MV-4-11 (cell line): Measurements from ENCODE around the gene TSEN54.

ENCODE experiments used
- DNase-seq: peaks from one replicate; lab custom pipeline; 2025; lab: John Stamatoyannopoulos, UW

TSEN54 gene

DNA sequence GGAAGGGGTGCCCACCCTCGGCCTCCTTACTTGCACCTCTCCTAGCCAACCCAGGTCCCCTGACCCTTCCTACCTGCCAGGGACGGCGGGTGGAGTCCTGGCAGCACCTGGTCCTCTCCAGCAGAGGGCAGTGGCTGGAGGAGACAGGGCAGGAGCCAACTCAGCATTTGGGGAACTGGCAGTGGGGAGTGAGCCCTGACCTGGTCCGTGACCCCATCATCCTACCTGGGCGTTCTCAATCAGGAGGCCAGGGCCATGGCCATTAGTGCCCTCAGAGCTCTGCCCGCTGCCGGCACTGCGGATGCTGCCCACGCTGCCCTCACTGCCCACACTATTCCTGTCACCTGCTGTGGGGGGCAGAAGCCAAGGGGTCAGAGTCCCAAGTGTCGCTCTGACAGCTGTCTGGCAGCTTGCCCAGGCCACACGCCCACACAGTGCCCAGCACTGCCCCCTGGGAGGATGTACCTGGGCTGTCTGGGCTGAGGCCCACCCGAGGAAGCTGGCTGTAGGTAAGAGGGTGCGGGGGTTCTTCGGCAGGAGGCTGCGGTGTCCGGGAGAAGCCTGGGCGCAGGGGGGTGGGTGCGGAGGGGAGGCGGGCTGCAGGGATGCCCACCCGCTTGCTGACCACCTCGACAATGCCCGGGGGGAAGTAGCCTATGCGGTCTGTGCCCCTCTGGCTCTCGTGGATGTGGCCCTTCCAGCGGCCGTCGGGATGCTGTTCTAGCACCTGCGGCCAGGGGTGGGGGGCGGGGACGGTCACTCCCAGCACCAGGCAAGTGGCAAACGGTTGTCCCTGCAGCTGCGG lies 11.8 kb upstream of the TSEN54 start:
- peak; percentile 19 for DNase-seq

DNA sequence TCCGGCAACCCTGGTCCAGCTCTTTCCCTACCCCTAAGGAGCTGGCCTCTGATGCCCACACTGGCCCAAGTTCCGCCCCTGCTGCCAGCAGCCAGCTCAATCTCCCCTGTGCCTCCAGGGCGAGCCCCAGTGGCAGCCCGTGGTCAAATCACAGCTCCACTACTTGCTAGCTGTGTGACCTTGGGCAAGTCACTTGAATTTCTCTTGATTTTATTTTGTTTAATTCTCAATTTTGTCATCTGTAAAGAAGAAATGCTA lies 11.2 kb upstream of the TSEN54 start:
- DNase-seq, result no peak

DNA sequence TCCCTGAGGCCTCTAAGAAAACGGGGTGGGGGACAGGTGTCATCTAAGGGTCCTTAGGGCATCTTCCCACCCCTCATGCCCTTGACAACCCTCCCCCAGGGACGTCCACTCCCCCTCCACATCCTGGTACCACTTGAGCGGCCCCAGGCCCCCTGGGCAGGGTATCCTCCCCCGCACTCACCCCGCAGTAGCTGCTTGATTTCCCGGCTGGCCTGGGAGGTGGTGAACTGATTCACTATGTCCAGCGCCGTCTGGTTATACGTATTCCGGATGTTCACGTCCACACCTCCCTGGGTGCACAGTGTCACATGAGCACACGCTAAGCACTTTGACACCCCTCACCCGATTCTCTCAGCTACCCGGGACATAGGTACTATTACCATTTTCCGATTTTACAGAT lies 10.7 kb upstream of the TSEN54 start:
- DNase-seq, result no peak

DNA sequence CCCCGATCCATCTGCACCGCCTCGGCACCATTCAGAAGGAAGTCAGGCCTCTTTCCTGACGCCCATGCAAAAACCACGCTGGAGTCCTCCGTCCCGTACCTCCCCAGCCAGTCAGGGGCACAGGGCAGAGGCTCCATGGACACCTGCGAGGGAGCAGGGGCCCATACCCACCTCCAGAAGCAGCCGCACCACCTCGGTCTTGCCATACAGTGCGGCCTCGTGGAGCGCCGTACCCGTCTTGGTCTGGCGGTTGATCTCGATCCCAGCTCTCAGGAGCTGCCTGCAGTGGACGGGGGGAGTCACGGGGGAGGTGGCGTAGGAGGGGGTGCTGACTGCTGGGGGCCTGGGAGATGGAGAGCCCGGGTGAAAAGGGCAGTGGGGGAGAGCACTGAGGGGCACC lies 10.2 kb upstream of the TSEN54 start:
- no peak for DNase-seq

DNA sequence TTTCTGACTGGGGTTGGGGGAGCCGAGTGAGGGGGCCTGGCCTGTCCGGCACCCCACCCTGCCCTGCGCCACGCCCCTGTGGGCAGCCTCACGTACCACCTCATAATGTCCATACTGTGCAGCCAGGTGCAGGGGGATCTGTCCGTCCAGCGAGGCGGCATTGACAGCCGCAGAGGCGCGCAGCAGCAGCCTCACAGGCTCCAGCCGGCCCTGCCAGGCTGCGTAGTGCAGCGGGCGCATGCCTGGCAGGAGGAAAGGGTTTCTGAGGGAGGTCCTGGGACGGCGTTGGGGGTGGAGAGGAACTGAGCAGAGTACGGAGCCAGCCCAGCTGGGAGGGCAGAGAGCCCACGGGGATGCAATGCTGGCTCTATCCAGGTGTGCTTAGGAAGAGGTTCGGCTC lies 9.4 kb upstream of the TSEN54 start:
- DNase-seq, result no peak

DNA sequence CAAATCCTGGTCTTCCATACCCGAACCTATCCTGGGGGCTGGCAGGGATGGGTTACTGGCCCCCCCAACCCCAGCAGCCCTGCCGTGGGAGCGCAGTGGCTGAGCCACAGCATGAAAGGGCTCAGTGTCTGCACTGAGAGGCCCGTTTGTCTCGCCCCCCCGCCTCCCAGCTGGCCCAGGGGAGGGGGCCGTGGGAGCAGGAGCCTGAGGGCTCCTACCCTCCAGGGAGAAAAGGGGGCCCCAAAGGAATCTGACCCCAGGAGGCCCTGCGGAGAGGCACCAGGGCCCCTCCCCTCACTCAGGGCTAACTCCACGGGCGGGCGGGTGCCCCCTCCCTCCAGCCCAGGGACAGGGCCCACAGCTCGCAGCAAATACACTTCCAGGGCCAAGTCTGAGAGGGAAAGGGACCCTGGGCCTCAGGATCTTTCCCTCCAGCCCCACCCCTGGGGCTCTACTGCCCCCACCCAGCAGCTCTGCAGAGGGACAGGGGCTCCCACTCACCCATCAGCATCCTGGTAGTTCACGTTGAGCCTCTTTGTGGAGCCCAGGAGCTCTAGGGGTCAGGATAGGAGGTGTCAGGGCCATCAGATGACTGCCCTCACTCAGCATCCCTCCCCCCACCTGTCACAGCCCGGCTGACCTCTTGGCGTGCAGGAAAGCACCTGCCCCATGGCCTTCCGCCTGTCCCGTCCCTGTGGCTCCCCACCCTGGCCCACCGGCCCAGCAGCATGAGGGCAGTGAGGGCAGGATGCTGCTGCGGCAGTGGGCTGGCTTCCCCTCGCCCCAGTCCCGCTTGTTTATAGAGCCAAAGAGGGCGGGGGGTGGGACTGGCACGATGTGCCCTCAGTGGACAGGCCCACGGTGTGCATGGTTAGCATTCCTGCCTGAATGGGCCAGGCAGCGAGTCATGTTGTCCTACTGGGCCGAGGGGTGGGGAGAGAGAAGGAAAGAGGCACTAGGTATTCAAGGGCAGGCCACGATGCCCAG lies 8.3 kb upstream of the TSEN54 start:
- DNase-seq, result no peak

DNA sequence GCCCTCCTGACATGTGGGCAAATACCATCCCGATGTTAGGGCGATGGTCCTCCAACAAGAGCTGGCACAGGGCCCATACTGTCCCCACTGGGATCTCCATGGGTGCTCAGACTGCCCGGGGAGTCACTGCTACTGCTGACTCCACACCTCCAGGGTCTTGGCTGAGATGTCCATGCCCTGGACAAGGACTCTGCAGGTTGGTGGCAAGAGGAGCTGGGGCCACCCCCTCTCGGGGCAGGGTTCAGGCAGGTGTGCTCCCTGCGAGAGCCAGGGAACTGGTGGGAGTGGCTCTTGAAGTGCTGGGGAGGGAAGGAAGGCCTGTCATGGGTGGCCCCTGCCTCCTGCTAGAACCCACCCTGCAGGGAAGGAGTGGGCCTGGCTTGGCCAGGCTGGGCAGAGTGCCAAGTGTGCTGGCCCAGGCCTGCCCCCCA lies 7.4 kb upstream of the TSEN54 start:
- DNase-seq, result no peak

DNA sequence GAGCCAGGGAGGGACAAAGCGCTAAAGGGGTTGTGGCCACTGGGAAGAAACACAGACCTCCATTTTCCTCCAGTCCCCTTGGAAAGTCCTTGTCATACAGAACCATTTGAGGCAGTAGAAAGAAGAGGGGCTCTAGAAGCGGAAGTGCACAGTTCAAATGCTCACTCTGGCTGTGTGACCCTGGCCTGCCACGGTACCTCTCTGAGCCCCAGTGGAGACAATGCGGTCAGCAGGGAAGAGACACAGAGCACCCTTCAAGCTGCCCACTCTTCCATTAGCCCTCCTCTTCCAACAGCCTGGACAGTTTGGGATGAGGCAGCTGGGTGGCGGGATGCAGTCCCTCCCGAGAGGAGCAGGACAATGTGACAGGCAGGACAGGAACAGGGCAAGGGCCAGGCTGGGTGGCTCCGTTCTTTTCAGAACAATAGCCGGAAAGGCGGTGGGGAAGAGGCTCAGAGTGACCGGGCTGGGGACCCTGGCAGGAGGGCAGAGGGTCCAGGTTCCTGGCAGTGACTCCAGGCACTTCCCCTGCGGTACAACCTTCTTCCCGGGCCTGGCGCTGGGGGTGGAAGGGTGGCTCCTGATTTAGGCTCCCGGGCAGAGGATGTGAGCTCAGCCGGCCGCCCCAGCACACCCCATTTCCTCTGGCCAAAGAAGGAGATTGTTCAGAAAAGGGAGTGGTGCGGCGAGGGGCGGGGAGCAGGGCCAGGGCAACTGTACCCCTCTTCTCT lies 6.6 kb upstream of the TSEN54 start:
- DNase-seq, result no peak

DNA sequence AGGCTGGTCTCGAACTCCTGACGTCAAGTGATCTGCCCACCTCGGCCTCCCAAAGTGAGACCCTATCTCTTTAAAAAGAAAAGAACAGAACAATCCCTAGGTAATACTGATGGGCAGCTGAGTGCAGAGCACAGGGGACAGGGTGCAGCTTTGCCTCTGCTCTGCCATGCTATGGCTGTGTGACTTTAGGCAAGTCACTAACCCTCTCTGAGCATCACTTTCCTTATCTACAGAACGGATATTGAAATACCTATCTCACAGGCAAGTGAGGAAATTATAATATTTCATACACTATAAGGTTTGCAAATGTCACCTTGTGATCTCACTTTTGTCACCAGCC lies 5.1 kb upstream of the TSEN54 start:
- DNase-seq, result no peak

DNA sequence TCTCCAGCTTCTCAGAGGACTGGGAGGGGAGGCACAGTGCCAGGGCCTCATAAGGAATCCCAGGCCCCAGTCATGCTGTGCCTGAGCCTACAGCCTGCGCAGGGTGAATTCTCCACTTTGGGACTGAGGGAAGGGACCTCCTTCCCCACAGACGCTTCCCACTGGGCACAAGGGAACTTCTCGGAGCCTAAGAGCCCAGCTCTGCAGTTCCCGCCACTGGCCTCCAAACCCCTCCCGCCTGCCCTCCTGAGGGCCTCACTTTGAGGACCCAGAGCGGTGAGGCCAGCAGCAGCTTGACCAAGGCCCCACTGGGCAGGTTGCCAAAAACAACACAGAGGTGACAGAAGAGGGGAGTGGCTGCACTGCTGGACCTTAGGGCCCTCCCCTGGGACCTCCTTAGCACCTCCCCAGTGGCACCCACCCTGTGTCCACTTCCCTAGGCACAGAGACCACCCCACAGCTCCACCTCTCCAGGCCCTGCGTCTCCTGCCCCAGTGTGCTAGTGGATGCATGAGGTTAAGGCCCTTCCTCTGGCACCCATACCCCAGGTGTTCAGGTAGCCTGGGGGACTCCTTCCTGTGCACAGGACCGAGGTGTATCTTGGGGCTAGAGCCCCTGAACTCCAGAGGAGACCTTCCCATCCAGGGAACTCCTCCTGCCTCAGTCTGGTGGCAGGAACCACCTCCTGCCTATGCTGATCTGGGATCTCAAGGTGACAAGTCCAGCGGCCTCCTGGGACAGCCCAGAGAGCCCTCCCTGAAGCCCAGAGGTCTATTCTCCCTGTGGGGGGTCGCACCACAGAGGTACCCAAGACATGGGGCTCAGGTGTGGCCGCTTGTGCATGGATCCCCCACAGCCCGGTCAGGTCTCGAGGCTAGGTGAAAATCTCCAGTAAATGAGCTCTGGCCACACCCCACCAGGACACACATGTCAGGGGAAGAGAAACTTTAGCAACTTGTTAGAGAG lies 4.4 kb upstream of the TSEN54 start:
- no peak for DNase-seq

DNA sequence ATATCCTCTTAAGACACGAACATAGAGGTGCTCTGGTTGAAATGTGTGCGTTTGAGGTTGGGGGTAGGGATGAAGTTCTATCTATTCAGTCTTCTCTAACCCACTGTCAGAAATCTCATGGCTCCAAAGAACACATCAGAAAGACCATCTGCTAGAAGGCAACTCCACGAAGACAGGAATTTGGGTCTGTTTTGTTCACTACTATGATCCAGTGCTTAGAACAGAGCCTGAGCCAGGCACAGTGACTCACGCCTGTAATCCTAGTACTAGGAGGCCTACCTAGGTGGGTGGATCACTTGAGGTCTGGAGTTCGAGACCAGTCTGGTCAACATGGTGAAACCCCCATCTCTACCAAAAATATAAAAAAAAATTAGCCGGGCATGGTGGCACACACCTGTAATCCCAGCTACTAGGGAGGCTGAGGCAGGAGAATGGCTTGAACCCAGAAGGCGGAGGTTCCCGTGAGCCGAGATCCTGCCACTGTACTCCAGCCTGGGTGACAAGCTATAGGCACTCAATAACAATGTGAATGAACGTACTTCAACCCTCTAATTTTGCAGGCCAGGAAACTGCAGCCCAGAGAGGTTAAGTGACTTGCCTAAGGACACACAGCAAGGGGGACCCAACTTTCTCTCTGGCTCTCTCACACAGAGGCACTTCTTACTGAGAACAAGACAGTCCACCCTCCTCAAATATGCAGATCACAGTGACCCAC lies 3.2 kb upstream of the TSEN54 start:
- no peak for DNase-seq

DNA sequence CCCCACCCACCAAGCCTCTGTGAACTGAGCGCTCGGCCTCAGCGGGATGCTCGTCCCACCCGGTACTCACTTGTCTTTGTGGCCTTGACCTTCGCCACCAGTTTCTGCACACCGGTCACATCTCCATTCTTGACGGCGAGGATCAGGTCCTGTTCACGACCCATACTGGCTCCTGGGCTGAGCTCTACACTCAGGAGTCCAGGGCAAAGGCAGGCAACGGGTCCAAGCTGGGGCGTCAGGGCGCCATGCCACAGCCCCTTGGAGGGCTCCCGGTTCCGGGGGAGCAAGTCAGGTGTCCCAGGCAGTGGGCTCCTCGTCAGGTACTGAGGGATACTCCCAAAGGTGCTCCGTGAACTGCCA lies 2.7 kb upstream of the TSEN54 start:
- DNase-seq, result no peak

DNA sequence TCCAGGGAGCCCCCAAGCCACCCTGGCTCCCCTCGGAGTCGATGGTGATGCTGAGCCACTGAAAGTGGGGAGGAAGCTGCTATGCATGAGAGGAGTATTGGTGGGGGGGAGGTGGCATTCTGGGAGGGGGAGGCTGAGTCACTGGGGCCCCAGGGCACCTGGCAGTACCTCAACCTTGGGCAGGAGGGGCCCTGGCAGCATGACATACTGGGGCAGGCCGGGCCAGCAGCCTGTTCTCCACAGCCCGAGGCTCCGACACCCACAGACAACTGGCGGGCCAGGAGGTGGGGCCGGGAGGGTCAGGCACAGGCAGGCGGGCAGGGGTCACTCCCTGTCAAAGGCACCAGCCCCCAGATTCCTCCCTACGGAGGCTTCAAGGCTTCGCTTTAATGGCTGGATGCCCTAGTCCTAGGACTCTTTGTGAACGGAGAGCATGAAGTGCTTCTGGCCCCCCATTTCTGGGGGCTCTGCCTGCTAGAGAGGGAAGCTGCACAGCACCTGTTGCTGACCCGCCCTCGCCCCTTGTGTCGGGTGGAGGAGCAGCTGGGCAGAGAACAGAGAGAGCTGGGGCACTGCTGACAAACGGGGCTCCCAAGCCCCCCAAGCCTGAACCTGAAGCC lies 1.9 kb upstream of the TSEN54 start:
- no peak for DNase-seq

DNA sequence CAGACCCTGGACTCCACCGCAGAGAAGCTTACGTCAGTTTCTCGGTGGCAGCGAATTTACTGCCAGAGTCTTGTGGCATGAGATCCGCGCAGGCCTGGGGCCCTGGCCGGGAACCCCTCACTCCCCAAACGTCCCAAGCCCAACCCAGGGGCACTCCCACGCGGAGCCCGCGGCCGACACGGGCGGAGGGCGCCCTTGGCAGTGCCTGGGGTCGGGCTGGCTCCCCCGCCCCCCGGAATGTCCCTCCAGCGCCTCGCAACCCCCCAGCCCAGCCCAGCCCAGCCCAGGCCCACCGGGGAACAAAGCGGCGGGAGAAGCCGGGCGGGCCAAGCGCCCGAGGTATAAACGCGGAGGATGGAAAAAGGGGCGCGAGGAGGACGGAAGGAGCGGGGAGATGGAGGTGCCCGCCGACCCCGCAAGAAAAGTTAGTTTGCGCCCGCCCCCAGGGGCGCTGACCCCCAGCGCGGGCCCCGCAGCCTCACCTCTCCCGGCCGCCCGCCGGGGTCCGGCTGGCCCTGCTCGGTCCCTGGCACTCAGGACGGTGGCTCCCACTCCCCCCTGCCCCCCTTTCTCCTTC lies 1.3 kb upstream of the TSEN54 start:
- no peak for DNase-seq

DNA sequence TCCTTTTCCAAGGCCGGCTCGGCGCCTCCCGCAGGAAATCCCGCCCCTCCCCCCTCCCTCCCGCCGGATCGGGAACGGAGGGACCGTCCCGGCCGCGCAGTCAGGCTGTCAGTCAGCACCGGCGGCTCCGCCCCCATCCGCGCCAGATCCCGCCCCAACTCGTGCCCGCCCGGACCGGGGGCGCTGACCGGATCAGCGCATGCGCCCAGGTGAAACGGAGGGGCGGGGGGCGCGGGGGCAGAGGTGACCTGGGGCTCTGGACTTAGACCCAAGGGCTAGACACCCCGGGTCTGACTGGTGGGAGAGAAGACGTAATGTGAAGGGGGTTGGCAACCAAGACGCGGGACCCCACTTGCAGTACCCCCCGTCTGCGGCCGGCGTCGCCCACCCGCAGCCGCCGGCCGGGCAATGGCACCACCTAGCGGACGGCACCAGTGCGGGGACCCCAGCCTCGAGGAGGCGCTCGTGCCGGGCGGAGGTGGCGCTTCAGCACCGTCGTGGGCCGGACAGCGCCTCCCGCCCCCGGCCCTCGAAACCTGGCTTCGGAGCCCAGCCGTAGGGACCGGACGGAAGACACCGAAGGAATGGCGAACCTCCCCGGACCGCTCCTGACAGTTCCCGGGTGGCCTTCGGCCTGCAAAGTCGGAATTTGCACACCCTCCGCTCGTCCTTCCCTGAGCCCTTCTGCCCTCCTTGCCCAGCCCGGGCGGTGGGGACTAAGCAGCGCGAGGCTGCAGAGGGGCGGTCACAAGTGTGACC lies 653 bp upstream of the TSEN54 start, which contains the start of gene CASKIN2:
CASKIN2 (minus strand) TSS at position 42 of the 759 bp plus-strand sequence. CDS start 1,733 bp downstream, outside the sequence.
- peak; percentile 45 for DNase-seq

DNA sequence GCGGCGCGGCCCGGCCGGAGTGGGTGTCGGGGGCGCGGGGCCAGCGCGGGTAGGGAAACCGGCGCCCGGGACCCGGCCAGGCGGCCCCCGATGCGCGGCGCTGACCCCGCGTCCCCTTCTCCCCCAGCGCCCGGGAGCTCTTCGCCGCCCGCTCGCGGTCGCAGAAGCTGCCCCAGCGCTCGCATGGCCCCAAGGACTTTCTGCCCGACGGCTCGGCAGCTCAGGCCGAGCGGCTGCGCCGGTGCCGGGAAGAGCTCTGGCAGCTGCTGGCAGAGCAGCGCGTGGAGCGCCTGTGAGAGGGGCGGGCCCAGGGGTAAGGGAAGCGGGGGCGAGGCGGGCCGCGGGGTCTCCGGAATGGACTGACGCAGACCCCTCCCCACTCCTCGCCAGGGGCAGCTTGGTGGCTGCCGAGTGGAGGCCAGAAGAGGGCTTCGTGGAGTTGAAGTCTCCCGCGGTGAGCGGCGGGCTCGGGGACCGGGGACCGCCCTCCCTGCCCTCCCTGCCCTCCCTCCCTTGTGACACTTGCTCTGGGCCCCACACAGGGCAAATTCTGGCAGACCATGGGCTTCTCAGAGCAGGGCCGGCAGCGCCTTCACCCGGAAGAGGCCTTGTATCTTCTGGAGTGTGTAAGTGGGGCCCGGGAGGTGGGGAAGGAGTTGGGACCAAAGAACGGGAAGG lies 430 bp downstream of the TSEN54 start:
- DNase-seq, result no peak

DNA sequence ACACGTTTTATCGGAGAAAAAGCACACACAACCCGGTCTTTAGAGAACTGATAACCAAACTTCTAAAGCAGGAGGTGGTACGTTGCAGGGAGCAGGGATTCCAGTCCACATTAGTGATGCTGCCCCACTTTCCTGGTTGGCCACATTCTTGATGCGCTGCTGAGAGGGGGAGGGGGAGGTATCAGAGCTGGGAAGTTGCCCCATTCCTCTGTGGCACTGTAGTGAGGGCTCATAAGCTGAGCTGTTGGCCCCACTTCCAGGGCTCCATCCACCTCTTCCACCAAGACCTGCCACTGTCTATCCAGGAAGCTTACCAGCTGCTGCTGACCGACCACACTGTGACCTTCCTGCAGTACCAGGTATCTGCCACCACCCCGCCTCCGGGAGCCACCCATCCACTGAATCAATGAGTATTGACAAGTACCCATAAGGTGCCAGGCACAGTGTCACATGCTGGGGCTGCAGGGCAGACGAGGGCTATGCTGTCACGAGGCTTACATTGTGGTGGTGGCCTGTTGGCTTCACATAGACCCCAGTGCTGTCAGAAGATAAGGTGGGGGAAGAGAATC lies 1.1 kb downstream of the TSEN54 start:
- no peak for DNase-seq

DNA sequence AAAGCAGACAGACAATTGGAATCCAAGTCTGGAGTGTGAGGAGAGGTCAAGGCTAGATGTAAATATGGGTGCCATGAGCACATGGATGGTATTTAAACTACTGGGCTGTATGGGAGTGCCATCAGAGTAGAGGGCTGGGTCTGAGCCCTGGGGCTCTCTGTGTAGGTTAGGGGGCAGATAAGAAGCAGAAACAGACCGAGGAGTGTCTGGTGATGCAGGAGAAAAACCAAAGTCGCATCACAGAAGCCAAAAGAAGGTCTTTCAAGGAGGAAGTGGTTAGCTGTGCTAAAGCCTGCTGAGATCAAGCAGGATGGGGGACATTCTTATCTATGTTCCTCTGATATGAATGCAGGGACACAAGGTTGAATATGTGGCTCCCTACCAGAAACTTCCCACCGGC lies 1.9 kb downstream of the TSEN54 start:
- peak; percentile 87 for DNase-seq
